Left renal cortex interstitium (tissue), 4 donors: Measurements from ENCODE around the gene OR2T33. TPM values are rescaled to one million over a fixed set of nuclear protein-coding genes. Genes with fewer than 3 reads are reported as not detected.
"Not testable (repeated sequence)": the region's sequence is repeated elsewhere in the genome, so short reads cannot be mapped to it uniquely, and the experiment has no call there.

Experiments
- DNase-seq, 4 donors: peaks; one replicate each; pipeline ENCODE4 v3.0.0-alpha.2; 2013; ENCODE audit warnings: low read depth in 4 of 4, low spot score in 2 of 4, missing footprints in 1 of 4
- polyA plus RNA-seq, 4 donors: library from polyadenylated mRNA; unstranded; fragments of 120-200 nt; gene quantifications; one replicate each; pipeline ENCODE4 v1.2.1, GENCODE V29; 2013; ENCODE audit not compliant: insufficient read length in 4 of 4

The OR2T33 gene, protein sequence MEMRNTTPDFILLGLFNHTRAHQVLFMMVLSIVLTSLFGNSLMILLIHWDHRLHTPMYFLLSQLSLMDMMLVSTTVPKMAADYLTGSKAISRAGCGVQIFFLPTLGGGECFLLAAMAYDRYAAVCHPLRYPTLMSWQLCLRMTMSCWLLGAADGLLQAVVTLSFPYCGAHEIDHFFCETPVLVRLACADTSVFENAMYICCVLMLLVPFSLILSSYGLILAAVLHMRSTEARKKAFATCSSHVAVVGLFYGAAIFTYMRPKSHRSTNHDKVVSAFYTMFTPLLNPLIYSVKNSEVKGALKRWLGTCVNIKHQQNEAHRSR
- polyA plus RNA-seq, result not detected

DNA sequence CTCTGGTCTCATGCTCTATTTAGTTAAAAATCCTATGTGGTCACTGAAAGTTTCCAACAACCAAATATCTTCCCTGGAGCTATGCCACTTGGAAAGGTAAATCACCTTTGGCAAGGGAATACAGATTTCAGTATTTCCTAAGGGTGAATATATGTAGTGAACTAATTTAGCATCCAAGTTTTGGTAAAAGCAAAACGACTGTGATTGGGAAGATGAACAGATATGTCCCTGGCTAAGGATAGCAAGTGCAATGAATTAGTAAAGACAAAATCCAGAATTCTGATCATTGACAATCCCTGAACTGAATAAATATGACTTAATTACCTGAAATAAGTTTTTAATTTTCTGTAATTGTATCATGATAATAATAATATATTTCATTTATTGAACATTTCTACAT lies at the start of gene OR2T33:
OR2T33 (minus strand) TSS at position 101 of the 400 bp plus-strand sequence. CDS start 4,162 bp downstream, outside the sequence.
- no peak for DNase-seq

DNA sequence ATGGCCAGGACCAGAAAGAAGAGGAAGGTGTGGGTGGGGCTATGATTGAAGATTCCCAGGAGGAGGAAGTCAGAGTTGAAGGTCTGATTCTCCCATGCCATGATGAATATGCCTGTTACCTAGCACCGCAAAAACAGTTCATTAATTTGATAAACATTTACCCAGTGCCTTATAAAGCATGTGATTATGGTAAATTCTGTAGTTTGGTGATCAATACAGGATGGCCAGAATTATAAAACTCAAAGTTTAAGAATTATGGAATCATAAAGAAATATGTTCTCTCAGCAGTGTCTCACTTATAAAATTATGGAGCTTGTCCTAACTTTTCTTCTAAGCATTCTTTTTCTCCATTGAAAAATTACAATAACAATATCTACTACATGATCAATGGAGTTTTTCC lies 46.7 kb upstream of the OR2T33 start, which contains the start of gene OR2M7:
OR2M7 (minus strand) TSS at position 101 of the 400 bp plus-strand sequence; CDS start at position 101, 0 bp downstream.
- DNase-seq, result no peak

DNA sequence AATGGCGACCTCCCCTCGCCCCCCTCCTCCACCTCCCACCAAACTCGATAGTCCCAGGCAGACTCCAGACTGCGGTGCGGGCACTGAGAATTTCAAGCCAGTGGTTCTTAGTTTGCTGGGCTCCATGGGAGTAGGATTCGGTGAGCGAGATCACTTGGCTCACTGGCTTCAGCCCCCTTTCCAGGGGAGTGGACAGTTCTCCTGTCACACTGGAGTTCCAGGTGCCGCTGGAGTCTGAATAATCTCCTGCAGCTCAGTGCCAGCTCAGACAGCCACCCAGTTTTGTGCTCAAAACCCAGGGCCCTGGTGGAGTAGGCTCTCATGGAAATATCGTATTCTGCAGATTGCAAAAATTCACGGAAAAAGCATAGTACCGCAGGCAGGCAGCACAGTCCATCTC lies 39.0 kb upstream of the OR2T33 start:
- no peak for DNase-seq

DNA sequence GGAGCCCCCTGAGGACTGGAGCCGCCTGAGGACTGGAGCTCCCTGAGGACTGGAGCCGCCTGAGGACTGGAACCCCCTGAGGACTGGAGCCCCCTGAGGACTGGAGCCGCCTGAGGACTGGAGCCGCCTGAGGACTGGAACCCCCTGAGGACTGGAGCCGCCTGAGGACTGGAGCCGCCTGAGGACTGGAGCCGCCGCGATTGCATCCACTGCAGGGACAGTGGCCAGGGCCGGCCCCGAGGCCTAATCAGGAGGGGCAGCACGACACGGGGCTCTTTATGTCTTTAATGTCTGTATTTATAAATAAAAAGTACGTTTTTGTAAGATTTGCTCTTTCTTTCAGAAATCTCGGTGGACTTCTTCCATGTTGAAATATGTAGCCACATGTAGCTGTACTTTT lies 29.0 kb upstream of the OR2T33 start:
- DNase-seq, result not testable (repeated sequence)

DNA sequence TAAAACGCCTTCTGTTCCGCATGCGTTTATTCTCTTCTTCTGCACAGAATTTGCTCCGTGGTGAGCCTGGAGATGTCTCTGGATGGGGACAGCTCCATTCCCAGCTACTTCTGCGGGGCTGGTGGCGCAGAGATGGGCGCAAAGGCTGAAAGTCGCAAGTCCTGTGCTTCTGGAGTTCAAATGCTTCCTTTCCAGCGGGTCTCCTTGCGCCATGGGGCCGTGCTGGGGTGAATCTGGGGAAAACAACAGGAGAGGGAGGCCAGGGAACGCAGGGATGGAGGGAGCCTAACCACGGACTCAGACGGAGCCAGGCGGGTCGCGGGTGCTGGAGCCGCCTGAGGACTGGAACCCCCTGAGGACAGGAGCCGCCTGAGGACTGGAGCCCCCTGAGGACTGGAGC lies 28.3 kb upstream of the OR2T33 start:
- DNase-seq, result no peak

DNA sequence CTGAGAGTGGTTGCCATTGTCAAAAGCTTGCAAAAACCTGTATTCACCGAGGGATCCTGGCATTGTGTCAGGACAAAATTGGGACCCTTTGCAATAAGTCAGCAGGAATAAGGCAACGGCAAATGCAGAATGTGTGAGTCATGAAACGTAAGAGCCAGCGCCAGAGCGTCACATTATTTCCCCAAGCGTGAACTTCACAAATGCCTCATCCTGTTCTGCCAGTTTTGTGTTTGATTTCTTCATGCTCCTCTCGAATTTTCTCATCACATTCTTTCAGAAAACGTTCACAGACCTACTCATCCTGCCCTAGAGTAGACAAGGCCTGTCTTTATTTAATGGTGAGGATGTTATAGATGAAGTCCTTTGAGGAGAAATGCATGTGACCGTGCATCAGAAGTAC lies 27.9 kb upstream of the OR2T33 start:
- DNase-seq, result not testable (repeated sequence)

DNA sequence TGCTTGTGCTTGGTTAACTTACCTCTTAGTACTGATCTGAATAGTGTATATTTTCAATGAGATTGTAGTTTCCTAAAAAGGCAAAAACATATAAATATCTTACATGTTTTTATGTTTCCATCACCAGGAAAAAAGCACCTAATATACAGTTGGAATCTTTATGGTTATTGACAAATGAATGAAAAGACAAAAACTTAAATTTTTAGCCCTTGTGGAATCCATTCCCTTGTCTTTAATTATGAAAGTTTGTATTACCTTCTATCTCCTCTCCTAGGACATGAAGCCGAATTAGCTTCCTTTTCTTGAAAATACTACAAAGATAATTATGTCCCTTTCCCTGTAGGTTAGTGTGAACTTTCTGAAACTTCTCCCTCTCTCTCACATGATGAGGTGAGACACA lies 25.5 kb upstream of the OR2T33 start, which contains the start of gene OR2T12:
OR2T12 (minus strand) TSS at position 101 of the 400 bp plus-strand sequence. CDS start 7,846 bp downstream, outside the sequence.
- no peak for DNase-seq

DNA sequence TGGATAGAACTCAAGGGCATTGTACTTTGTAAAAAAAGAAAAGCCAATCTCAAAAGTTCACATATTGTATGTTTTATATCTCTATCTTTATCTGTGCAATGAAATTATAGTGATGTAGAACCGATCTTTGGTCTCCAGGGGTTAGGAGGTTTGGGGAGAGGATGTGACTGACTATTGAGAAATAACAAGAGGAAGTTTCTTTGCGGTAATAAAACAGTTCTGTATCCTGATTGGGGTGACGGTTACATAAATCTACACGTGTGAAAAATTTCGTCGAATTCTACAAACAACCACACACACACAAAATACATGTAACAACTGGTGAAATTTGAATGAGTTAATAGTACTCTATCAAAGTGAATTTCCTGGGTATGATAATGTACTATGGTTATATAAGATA lies 10.6 kb upstream of the OR2T33 start:
- DNase-seq, result no peak

DNA sequence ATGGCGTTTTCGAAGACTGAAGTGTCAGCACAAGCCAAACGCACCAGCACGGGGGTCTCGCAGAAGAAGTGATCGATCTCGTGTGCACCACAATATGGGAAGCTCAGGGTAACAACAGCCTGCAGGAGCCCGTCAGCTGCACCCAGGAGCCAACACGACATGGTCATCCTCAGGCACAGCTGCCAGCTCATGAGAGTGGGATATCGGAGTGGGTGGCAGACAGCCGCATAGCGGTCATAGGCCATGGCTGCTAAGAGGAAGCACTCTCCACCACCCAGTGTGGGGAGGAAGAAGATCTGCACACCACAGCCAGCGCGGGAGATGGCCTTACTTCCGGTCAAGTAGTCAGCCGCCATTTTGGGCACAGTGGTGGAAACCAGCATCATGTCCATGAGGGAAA lies 4.6 kb downstream of the OR2T33 start:
- not testable (repeated sequence) for DNase-seq

DNA sequence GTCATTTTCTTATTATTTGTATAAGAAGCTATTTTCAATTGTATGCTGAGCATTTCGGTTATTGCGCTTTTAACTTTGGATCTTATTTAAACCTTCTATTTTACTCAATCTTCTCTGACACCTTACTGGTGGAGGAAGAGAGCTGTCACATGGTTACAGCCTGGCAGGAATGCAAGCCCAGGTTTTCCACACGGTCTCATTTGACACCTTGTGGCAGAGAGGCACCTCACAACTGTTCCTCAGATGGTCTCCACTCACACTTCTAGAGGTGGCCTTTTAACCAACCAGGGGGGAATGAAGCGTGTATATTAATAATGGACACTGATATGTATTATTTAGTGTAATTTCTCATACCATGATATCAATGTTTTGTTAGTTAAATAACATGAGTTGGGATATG lies 9.6 kb downstream of the OR2T33 start:
- DNase-seq, result no peak

DNA sequence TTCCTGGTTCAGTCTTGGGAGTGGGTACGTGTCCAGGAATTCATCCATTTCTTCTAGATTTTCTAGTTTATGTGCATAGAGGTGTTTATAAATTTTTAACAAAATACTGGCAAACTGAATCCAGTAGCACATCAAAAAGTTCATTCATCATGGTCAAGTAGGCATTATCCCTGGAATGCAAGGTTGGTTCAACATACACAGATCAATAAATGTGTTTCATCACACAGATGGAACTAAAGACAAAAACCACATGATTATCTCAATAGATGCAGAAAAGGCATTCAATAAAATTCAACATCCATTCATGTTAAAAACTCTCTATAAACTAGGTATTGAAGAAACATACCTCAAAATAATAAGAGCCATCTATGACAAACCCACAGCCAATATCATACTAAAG lies 18.5 kb downstream of the OR2T33 start:
- DNase-seq, result not testable (repeated sequence)

DNA sequence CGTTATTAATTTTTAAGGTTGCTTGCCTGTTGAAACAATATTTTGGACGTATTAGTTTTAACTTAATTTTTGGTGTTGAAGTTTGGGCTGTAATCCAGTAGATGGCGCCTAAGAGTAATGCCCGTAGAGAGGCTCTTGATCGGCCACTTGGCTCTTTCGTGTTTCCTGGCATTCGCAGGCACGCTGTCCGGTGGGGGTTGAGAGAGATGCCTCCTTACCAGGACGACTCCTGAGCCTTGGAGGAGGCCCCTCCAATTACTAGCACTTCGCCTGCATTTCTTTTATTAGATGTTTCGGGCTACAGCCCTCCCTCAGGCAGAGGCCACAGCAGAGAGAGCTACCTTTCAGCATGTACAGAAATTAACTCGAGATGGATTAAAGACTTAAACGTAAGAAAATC lies 34.6 kb downstream of the OR2T33 start:
- peak in 2 of 4 donors; percentile 3 for DNase-seq

DNA sequence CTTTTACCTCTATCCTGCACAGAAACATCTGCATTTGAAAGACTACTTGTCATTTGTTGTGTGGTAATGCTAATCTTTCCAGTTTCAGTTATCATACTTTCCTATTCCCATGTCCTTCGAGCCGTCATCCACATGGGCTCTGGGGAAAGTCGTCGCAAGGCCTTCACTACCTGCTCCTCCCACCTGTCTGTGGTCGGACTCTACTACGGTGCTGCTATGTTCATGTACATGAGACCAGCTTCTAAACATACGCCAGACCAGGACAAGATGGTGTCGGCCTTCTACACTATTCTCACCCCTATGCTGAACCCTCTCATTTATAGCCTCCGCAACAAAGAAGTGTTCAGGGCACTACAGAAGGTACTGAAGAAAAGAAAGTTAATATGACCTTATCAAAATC lies 38.3 kb downstream of the OR2T33 start:
- no peak for DNase-seq

DNA sequence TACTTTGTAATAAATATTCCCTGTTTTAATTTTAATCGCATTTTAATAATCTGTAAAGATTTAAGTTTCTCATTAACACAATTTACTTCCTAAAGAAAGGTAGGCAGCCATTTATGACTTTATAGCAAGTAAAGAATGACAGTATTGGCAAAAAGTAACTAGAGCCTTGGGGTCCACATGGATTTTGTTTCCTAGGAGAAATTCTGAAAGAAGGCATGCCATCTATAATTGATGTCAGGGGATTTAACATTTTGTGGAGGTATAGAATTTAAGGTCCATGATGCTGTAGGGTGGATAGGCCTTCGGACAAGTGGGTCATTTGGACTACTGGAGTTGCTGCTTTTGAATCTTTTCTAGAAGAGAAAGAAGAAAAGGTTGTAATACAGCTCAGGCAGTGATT lies 46.7 kb downstream of the OR2T33 start, which contains the start of gene OR2M4:
OR2M4 (plus strand) TSS at position 301 of the 400 bp plus-strand sequence. CDS start 7,512 bp downstream, outside the sequence.
- no peak for DNase-seq

DNA sequence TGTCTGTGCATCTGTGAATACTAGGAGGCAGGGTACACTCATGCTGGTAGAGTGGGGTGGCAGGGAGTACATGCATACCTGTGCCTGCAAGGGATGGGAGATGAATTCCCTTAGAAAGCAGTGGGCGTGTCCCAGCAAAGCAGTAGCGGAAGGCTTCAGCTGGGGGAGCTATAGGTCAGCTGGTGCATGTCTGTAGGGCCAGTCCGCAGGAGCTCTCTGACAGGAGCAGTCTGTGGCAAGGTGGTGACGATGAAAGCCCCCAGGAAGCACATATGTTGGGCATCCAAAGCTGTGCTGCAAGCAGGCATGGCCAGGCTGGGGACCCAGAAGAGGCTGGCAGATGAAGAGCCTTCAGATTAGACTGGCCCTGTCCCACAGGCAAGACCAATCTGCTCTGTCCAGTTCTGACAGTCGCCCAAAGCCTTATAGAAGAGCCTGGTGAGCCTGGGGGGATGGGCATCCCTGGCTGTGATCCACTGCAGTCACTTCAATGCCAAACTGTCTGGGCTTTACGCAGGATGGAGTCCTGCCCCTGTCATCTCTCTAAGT lies 48.3 kb downstream of the OR2T33 start:
- no peak for DNase-seq

DNA sequence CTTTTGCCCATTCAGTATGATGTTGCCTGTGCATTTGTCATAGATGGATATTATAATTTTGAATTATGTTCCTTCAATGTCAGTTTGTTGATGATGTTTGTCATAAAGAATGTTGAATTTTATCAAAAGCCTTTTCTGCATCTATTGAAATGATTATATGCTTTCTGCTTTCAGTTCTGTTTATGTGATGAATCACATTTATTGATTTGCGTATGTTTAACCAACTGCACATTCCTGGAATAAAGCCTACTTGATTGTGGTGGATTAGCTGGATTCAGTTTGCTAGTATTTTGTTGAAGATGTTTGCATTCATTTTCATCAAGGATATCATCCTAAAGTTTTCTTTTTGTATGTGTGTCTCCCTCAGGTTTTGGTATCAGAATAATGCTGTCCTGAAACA lies 52.2 kb downstream of the OR2T33 start:
- DNase-seq, result no peak

Other genes starting within 250 kb of the OR2T33 start
- gene OR2L2, start 247.9 kb downstream of the OR2T33 start, polyA plus RNA-seq, result under 1 TPM; 0.05 to 0.14 (median 0.08) TPM
- not detected for gene OR2L3, start 231.1 kb downstream of the OR2T33 start, polyA plus RNA-seq
- under 1 TPM in 1 of 4 donors, not detected in 3; 0.10 TPM for gene OR2L13, start 182.8 kb downstream of the OR2T33 start, polyA plus RNA-seq
- not detected for gene OR2M5, start 132.8 kb downstream of the OR2T33 start, polyA plus RNA-seq
- gene OR2M2, start 103.2 kb downstream of the OR2T33 start, polyA plus RNA-seq, result not detected
- under 1 TPM in 3 of 4 donors, not detected in 1; 0.02 to 0.08 (median 0.03) TPM for gene OR2M3, start 80.7 kb downstream of the OR2T33 start, polyA plus RNA-seq
- gene OR2M4, start 46.6 kb downstream of the OR2T33 start, polyA plus RNA-seq, result under 1 TPM in 3 of 4 donors, not detected in 1; 0.04 to 0.12 (median 0.05) TPM
- under 1 TPM in 2 of 4 donors, not detected in 2; 0.04 to 0.13 TPM for gene OR2T12, start 25.4 kb upstream of the OR2T33 start, polyA plus RNA-seq
- not detected for gene OR2M7, start 46.6 kb upstream of the OR2T33 start, polyA plus RNA-seq
- not detected for gene OR14C36, start 70.8 kb upstream of the OR2T33 start, polyA plus RNA-seq
- gene OR2T4, start 83.7 kb upstream of the OR2T33 start, polyA plus RNA-seq, result not detected
- gene OR2T6, start 97.8 kb upstream of the OR2T33 start, polyA plus RNA-seq, result under 1 TPM in 2 of 4 donors, not detected in 2; 0.08 to 0.21 TPM
- not detected for gene OR2T1, start 125.1 kb upstream of the OR2T33 start, polyA plus RNA-seq
- gene OR2T2, start 167.7 kb upstream of the OR2T33 start, polyA plus RNA-seq, result not detected
- gene OR2T3, start 195.4 kb upstream of the OR2T33 start, polyA plus RNA-seq, result not detected
- gene OR2T5, start 210.6 kb upstream of the OR2T33 start, polyA plus RNA-seq, result not detected
- gene OR2G6, start 230.1 kb upstream of the OR2T33 start, polyA plus RNA-seq, result under 1 TPM in 2 of 4 donors, not detected in 2; 0.04 to 0.08 TPM